GM23338 (cell line): ENCODE measurements around the gene MLLT10. TPM values are rescaled to one million over a fixed set of nuclear protein-coding genes. Genes with fewer than 3 reads are reported as not detected.

Experiments
- ATAC-seq: fragments of 200-7000 bp; cut with Tn5 transposase; 3 replicates; pipeline ENCODE4 v1.9.1; 2020
- DNase-seq: peaks from one replicate; pipeline ENCODE4 v3.0.0-alpha.2; 2015; ENCODE audit warnings: low spot score
- H2AFZ ChIP-seq: fragments of 200-600 bp; sonication (generic); 2 replicates; pipeline ENCODE4 v1.8.0; 2016; ENCODE audit warnings: antibody characterized with exemption, mild to moderate bottlenecking, moderate library complexity
- H3F3A ChIP-seq: fragments of 200-600 bp; sonication (generic); replicated peaks from 2 replicates; pipeline ENCODE4 v1.8.0; 2017; ENCODE audit warnings: antibody characterized with exemption, mixed run types, low read depth
- H3K27ac ChIP-seq: fragments of 200-600 bp; sonication (generic); 2 replicates; pipeline ENCODE4 v1.6.1; 2016; ENCODE audit warnings: low read depth
- H3K27me3 ChIP-seq: fragments of 200-600 bp; sonication (generic); 2 replicates; pipeline ENCODE4 v1.8.0; 2016; ENCODE audit warnings: mild to moderate bottlenecking, mixed run types, moderate library complexity; ENCODE audit not compliant: insufficient read depth
- H3K36me3 ChIP-seq: fragments of 200-600 bp; sonication (generic); 2 replicates; pipeline ENCODE4 v1.8.0; 2016; ENCODE audit warnings: mild to moderate bottlenecking; ENCODE audit not compliant: insufficient read depth
- H3K4me1 ChIP-seq: fragments of 200-600 bp; sonication (generic); 2 replicates; pipeline ENCODE4 v1.8.0; 2016; ENCODE audit warnings: mild to moderate bottlenecking, moderate library complexity; ENCODE audit not compliant: insufficient read depth
- H3K4me2 ChIP-seq: fragments of 200-600 bp; sonication (generic); 2 replicates; pipeline ENCODE4 v1.7.1; 2017; ENCODE audit warnings: mixed run types
- H3K4me3 ChIP-seq: fragments of 200-600 bp; sonication (generic); 2 replicates; pipeline ENCODE4 v1.6.1; 2016; ENCODE audit warnings: mixed run types
- H3K79me2 ChIP-seq: fragments of 200-600 bp; sonication (generic); replicated peaks from 2 replicates; pipeline ENCODE4 v1.8.0; 2017; ENCODE audit warnings: mild to moderate bottlenecking; ENCODE audit not compliant: insufficient read depth
- H3K9me2 ChIP-seq: fragments of 200-600 bp; sonication (generic); 2 replicates; pipeline ENCODE4 v1.8.0; 2017; ENCODE audit not compliant: insufficient read depth
- H4K20me1 ChIP-seq: fragments of 200-600 bp; sonication (generic); replicated peaks from 2 replicates; pipeline ENCODE4 v1.8.0; 2017; ENCODE audit warnings: mild to moderate bottlenecking; ENCODE audit not compliant: insufficient read depth
- H3K27ac Mint-ChIP-seq: 2 replicates; pipeline ENCODE4 v1.8.0; 2020; ENCODE audit warnings: inconsistent platforms, mild to moderate bottlenecking, moderate library complexity, mixed read lengths
- H3K27me3 Mint-ChIP-seq: 3 replicates; pipeline ENCODE4 v1.8.0; 2022; ENCODE audit warnings: low read depth, mild to moderate bottlenecking, moderate library complexity, mixed read lengths, inconsistent platforms; ENCODE audit not compliant: insufficient read depth, poor library complexity
- H3K36me3 Mint-ChIP-seq: 3 replicates; pipeline ENCODE4 v1.8.0; 2021; ENCODE audit warnings: low read depth, mild to moderate bottlenecking, inconsistent platforms, moderate library complexity, mixed read lengths
- H3K4me1 Mint-ChIP-seq: 3 replicates; pipeline ENCODE4 v1.8.0; 2020; ENCODE audit warnings: mild to moderate bottlenecking, inconsistent platforms, mixed read lengths
- H3K4me3 Mint-ChIP-seq: 3 replicates; pipeline ENCODE4 v1.8.0; 2021; ENCODE audit warnings: moderate library complexity, mild to moderate bottlenecking, inconsistent platforms, mixed read lengths
- H3K9me3 Mint-ChIP-seq: 3 replicates; pipeline ENCODE4 v1.8.0; 2020; ENCODE audit warnings: moderate library complexity, mild to moderate bottlenecking, inconsistent platforms, mixed read lengths
- CREB1 ChIP-seq: fragments of 250-450 bp; sonication (Bioruptor Pico); IDR thresholded peaks from 2 replicates; pipeline ENCODE4 v1.5.0; 2020; ENCODE audit warnings: low read depth, mild to moderate bottlenecking, moderate library complexity
- CTCF ChIP-seq, 2 experiments: fragments of 200-600 bp in 1 of 2; sonication (generic) in 1 of 2; conservative IDR thresholded peaks; 2 replicates each; pipeline versions ENCODE4 v1.5.1 to v1.6.1; 2016 to 2017; ENCODE audit warnings: antibody characterized with exemption in 2 of 2, low read depth in 2 of 2, mild to moderate bottlenecking in 2 of 2, moderate library complexity in 1 of 2
- ETS1 ChIP-seq: IDR thresholded peaks from 2 replicates; pipeline ENCODE4 v1.6.1; 2016; ENCODE audit warnings: antibody characterized with exemption
- EZH2 ChIP-seq: fragments of 200-600 bp; sonication (generic); IDR thresholded peaks from one replicate; pipeline ENCODE4 v1.8.0; 2017; ENCODE audit warnings: antibody characterized with exemption, mild to moderate bottlenecking, low read depth; ENCODE audit not compliant: unreplicated experiment
- EZH2phosphoT487 ChIP-seq: fragments of 200-600 bp; sonication (generic); IDR thresholded peaks from one replicate; pipeline ENCODE4 v1.8.1; 2018; ENCODE audit warnings: antibody characterized with exemption; ENCODE audit not compliant: unreplicated experiment
- JUNB ChIP-seq: IDR thresholded peaks from one replicate; pipeline ENCODE4 v1.6.1; 2016; ENCODE audit warnings: antibody characterized with exemption; ENCODE audit not compliant: unreplicated experiment
- NANOG ChIP-seq: IDR thresholded peaks from 2 replicates; pipeline ENCODE4 v1.6.1; 2016; ENCODE audit warnings: antibody characterized with exemption, borderline replicate concordance
- POLR2AphosphoS5 ChIP-seq: IDR thresholded peaks from 2 replicates; pipeline ENCODE4 v1.6.1; 2016; ENCODE audit warnings: antibody characterized with exemption, low read depth
- REST ChIP-seq: IDR thresholded peaks from one replicate; pipeline ENCODE4 v1.6.1; 2018; ENCODE audit warnings: antibody characterized with exemption; ENCODE audit not compliant: unreplicated experiment
- STAT1 ChIP-seq: IDR thresholded peaks from one replicate; pipeline ENCODE4 v1.6.1; 2016; ENCODE audit warnings: antibody characterized with exemption; ENCODE audit not compliant: unreplicated experiment
- ZNF114 ChIP-seq: fragments of 250-450 bp; sonication (Bioruptor Pico); IDR thresholded peaks from 2 replicates; pipeline ENCODE4 v1.5.0; 2020; ENCODE audit warnings: mild to moderate bottlenecking, moderate library complexity
- ZNF331 ChIP-seq: fragments of 250-450 bp; sonication (Bioruptor Pico); IDR thresholded peaks from 2 replicates; pipeline ENCODE4 v1.5.0; 2020; ENCODE audit warnings: low read depth, mild to moderate bottlenecking, moderate library complexity
- ZNF462 ChIP-seq: fragments of 250-450 bp; sonication (Bioruptor Pico); IDR thresholded peaks from 2 replicates; pipeline ENCODE4 v1.5.0; 2020; ENCODE audit warnings: mild to moderate bottlenecking, moderate library complexity
- polyA plus RNA-seq: library from polyadenylated mRNA; unstranded; fragments of >200 nt; fragmentation: Nextera tagmentation; extraction: Ambion mirVana; gene quantifications from 2 replicates; pipeline ENCODE4 v1.2.1, GENCODE V29; 2016
- total RNA-seq: library from RNA; depleted of rRNA; stranded (reverse); fragments of >200 nt; shearing (Covaris generic); gene quantifications from 2 replicates; pipeline ENCODE4 v1.2.3, GENCODE V29; 2014

The MLLT10 gene
- total and polyA plus RNA-seq, 2 experiments from 2014 or later: 28.8 to 55.4 TPM

GRCh38 chr10:21552638-21553037 lies 18.6 kb downstream of the MLLT10 start:
- peak overlapping the region; percentile 18; the same call in 1 of the 2 replicates for H3K27ac ChIP-seq
- no peak overlapping the region for H3K4me3 ChIP-seq
- H3K4me2 ChIP-seq: no peak overlapping the region
- Mint-ChIP-seq H3K36me3 (peaks cover 82% of the 10 kb centered on the region), H3K27ac (peak overlapping the region; percentile 19; the same call in 1 of the 2 replicates), H3K4me1 (peaks cover 7% of the 10 kb centered on the region; the same call in 2 of the 3 replicates), H3K4me3 (no peak overlapping the region), H3K9me3 (no peaks in the 10 kb centered on the region), H3K27me3 (peaks cover 3% of the 10 kb centered on the region)
- peaks cover 8% of the 10 kb centered on the region; the same call in 1 of the 2 replicates for H3K4me1 ChIP-seq
- DNase-seq (no peak), ATAC-seq (no peak)
- H3K27me3 ChIP-seq: no peaks in the 10 kb centered on the region
- H3K9me2 ChIP-seq: no peaks in the 10 kb centered on the region
- H2AFZ ChIP-seq: no peak overlapping the region
- H4K20me1 ChIP-seq: peaks cover 26% of the 10 kb centered on the region; the same call in 1 of the 2 replicates
- H3F3A ChIP-seq: 0 out of 2 replicates have a peak, but pooled peaks cover 5% of the 10 kb centered on the region
- peaks cover 38% of the 10 kb centered on the region; the same call in 1 of the 2 replicates for H3K36me3 ChIP-seq
- peaks cover 99% of the 10 kb centered on the region for H3K79me2 ChIP-seq
- TF ChIP-seq STAT1 (no peak), CREB1 (CRISPR knock-in tag) (no peak), EZH2 (no peak), POLR2AphosphoS5 (no peak), CTCF (conservative IDR thresholded peaks at IDR 0.05; ENCODE audit: low read depth in 2 of 2) (no peak), ZNF114 (CRISPR knock-in tag) (no peak), EZH2phosphoT487 (no peak), ETS1 (no peak), REST (no peak), ZNF462 (CRISPR knock-in tag) (no peak), JUNB (no peak), NANOG (no peak), ZNF331 (CRISPR knock-in tag) (no peak)
